Activated B cell treated with CpG ODN at 0.5 μM for 24 hours (primary cell): Measurements from ENCODE around the gene TMEM108. TPM values are rescaled to one million over a fixed set of nuclear protein-coding genes. Genes with fewer than 3 reads are reported as not detected.

Experiments used
- ATAC-seq: fragments of 200-7000 bp; cut with Tn5 transposase; one replicate; pipeline ENCODE4 v1.10.0; 2021; ENCODE audit warnings: low read depth, mild to moderate bottlenecking, moderate library complexity
- CTCF ChIA-PET: fragments of 350-600 bp; sonication (Branson Sonifier 250); formaldehyde crosslinking; loops from one replicate; lab custom pipeline; 2021; ENCODE audit warnings: antibody characterized with exemption; lab: Charles Lee
- POLR2A ChIA-PET: fragments of 350-600 bp; sonication (Branson Sonifier 250); formaldehyde crosslinking; loops from one replicate; lab custom pipeline; 2021; ENCODE audit warnings: antibody characterized with exemption; lab: Charles Lee
- DNase-seq: peaks from one replicate; pipeline ENCODE4 v3.0.0; 2022
- H3K27ac Mint-ChIP-seq: one replicate; pipeline ENCODE4 v1.8.0; 2020; ENCODE audit warnings: mixed read lengths
- H3K27me3 Mint-ChIP-seq: one replicate; pipeline ENCODE4 v1.8.0; 2021; ENCODE audit warnings: mixed read lengths
- H3K36me3 Mint-ChIP-seq: one replicate; pipeline ENCODE4 v1.8.0; 2021; ENCODE audit warnings: low read depth, mixed read lengths
- H3K4me1 Mint-ChIP-seq: one replicate; pipeline ENCODE4 v1.8.0; 2021; ENCODE audit warnings: mixed read lengths
- H3K4me3 Mint-ChIP-seq: one replicate; pipeline ENCODE4 v1.8.0; 2020; ENCODE audit warnings: mild to moderate bottlenecking, mixed read lengths
- H3K9me3 Mint-ChIP-seq: one replicate; pipeline ENCODE4 v1.8.0; 2020; ENCODE audit warnings: mixed read lengths
- intact Hi-C: fragments of 100-400 bp; cut with micrococcal nuclease; formaldehyde crosslinking; loops from one replicate; pipeline ENCODE4 v1.15.1; 2024
- total RNA-seq: library from RNA; stranded (reverse); gene quantifications from 2 replicates; pipeline ENCODE4 v1.2.3, GENCODE V29; 2022
- TF ChIP-seq, protein P1 (sequence below): fragments of 200-600 bp; IDR thresholded peaks from one replicate; pipeline ENCODE4 v1.8.0; 2022; ENCODE audit warnings: antibody characterized with exemption, mild to moderate bottlenecking

TMEM108 gene
- total RNA-seq, 1 donor from 2014 or later: not detected

GRCh38 chr3:133259767-133260166 lies 221.6 kb downstream of the TMEM108 start:
- H3K4me1 Mint-ChIP-seq: no peaks in the 10 kb centered on the region
- H3K27ac Mint-ChIP-seq: no peak overlapping the region
- H3K9me3 Mint-ChIP-seq: no peaks in the 10 kb centered on the region
- H3K4me3 Mint-ChIP-seq: no peak overlapping the region
- H3K27me3 Mint-ChIP-seq: peaks cover 5% of the 10 kb centered on the region
- ATAC-seq: no peak
- ChIA-PET POLR2A (no interaction called here), CTCF (no interaction called here)
- TF ChIP-seq, protein P1, sequence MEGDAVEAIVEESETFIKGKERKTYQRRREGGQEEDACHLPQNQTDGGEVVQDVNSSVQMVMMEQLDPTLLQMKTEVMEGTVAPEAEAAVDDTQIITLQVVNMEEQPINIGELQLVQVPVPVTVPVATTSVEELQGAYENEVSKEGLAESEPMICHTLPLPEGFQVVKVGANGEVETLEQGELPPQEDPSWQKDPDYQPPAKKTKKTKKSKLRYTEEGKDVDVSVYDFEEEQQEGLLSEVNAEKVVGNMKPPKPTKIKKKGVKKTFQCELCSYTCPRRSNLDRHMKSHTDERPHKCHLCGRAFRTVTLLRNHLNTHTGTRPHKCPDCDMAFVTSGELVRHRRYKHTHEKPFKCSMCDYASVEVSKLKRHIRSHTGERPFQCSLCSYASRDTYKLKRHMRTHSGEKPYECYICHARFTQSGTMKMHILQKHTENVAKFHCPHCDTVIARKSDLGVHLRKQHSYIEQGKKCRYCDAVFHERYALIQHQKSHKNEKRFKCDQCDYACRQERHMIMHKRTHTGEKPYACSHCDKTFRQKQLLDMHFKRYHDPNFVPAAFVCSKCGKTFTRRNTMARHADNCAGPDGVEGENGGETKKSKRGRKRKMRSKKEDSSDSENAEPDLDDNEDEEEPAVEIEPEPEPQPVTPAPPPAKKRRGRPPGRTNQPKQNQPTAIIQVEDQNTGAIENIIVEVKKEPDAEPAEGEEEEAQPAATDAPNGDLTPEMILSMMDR: no peak
- no peak for DNase-seq
- intact Hi-C loops: no loop called here
- H3K36me3 Mint-ChIP-seq: no peaks in the 10 kb centered on the region

DNA sequence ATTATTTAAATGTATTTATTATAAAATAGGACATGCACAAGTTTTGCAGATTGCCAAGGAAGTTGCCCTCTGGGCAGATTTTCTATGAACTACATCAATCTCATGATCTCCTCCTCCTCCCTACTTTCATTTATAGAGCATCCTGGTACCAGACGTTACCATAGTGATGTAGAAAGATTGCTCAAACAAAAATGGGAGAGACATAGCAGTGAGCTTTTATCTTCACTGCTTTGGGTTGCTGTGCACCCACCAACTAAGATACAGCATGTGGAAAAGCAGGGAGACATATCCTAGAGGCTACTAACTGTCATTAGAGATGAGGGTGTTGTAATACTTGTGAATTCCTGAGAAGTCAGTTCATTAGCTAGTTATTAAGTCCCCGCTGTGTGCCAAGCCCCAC lies 224.1 kb downstream of the TMEM108 start:
- H3K36me3 Mint-ChIP-seq: no peaks in the 10 kb centered on the region
- ATAC-seq (no peak), DNase-seq (no peak)
- H3K27ac Mint-ChIP-seq: no peak overlapping the region
- H3K27me3 Mint-ChIP-seq: peaks cover 10% of the 10 kb centered on the region
- TF ChIP-seq, protein P1: no peak
- intact Hi-C loops: no loop called here
- no peaks in the 10 kb centered on the region for H3K9me3 Mint-ChIP-seq
- ChIA-PET CTCF (no interaction called here), POLR2A (no interaction called here)
- H3K4me3 Mint-ChIP-seq: no peak overlapping the region
- H3K4me1 Mint-ChIP-seq: no peaks in the 10 kb centered on the region

DNA sequence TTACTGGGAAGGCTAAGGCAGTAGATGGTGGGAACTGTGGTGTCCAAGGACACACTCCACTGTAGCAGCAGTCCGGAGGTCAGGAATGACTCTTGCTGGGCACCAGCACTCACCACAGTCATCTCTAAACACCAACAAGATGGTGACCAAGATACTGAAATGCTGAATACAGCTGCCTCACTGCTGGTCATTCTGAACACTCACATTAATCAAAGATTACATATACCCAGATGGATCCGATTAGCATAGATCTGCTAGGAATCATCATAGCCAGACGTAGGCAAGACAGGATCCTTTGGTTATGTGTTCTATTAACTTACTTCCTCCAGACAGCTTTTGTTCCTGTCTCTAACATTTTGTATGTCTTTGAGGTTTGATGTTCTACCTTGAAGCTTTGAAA lies 226.7 kb downstream of the TMEM108 start:
- ChIA-PET CTCF (no interaction called here), POLR2A (no interaction called here)
- TF ChIP-seq, protein P1: no peak
- DNase-seq (no peak), ATAC-seq (no peak)
- peaks cover 12% of the 10 kb centered on the region for H3K27me3 Mint-ChIP-seq
- H3K36me3 Mint-ChIP-seq: no peaks in the 10 kb centered on the region
- intact Hi-C loops: no loop called here
- H3K4me1 Mint-ChIP-seq: no peaks in the 10 kb centered on the region
- no peak overlapping the region for H3K27ac Mint-ChIP-seq
- no peaks in the 10 kb centered on the region for H3K9me3 Mint-ChIP-seq
- H3K4me3 Mint-ChIP-seq: no peak overlapping the region

- H3K27ac Mint-ChIP-seq: no peak overlapping the region
- intact Hi-C loops: no loop called here
- H3K4me1 Mint-ChIP-seq: no peaks in the 10 kb centered on the region
- DNase-seq (no peak), ATAC-seq (no peak)
- CTCF ChIA-PET: no interaction called here
- peaks cover 17% of the 10 kb centered on the region for H3K27me3 Mint-ChIP-seq
- TF ChIP-seq, protein P1: no peak
- no peak overlapping the region for H3K4me3 Mint-ChIP-seq
- no peaks in the 10 kb centered on the region for H3K9me3 Mint-ChIP-seq
- H3K36me3 Mint-ChIP-seq: no peaks in the 10 kb centered on the region
- POLR2A ChIA-PET: no interaction called here
These were observed 230.5 kb downstream of the TMEM108 start for GRCh38 chr3:133268726-133269134.

DNA sequence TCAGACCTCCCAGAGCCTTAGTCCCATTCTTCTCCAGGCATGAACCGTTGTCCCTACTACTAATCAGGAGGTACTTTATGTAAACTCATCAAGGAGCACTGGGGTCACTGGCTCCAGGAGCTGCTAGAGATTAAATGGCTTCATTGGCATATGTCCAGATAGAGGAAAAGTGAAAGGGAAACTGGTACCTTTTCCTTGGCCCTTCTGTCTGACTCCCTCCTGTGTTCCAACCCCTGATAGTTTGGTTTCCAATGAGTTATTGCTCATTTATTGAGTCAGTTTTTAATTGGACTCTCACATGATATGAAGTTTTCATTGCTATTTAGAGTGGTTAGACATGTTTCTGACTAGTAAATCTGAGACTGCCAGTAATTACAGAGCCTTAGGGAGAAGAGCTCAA lies 231.2 kb downstream of the TMEM108 start:
- Mint-ChIP-seq H3K4me1 (no peaks in the 10 kb centered on the region), H3K9me3 (no peaks in the 10 kb centered on the region), H3K27me3 (peaks cover 22% of the 10 kb centered on the region), H3K36me3 (no peaks in the 10 kb centered on the region), H3K27ac (no peak overlapping the region), H3K4me3 (no peak overlapping the region)
- intact Hi-C loops: no loop called here
- CTCF ChIA-PET: no interaction called here
- POLR2A ChIA-PET: no interaction called here
- TF ChIP-seq, protein P1: no peak
- DNase-seq (no peak), ATAC-seq (no peak)
